ENCODE measurements around the gene LTBP1.

- no peak for TF ChIP-seq CTCF (IDR thresholded peaks at IDR 0.05)
- no peak for TF ChIP-seq POLR2A (IDR thresholded peaks at IDR 0.05)
Observed at GRCh38 chr2:32960238-32960637, 13.5 kb downstream of the LTBP1 start.

All from vagina (tissue), 2 donors.